Measurements from ENCODE around the gene KREMEN1.

Gene KREMEN1

GRCh38 chr22:29093501-29094300 lies 20.9 kb downstream of the KREMEN1 start:
- no peak for TF ChIP-seq CTCF (IDR thresholded peaks at IDR 0.05; ENCODE audit: low read depth, low read length)
- peak in 1 of 2 donors; percentile 75 for DNase-seq (ENCODE audit: low read depth in 2 of 2)
- H3K4me3 ChIP-seq (replicated peaks in 1 of 2; ENCODE audit: low read depth in 2 of 2, low read length in 2 of 2): no peak overlapping the region

- no peak overlapping the region for H3K4me3 ChIP-seq (replicated peaks in 1 of 2; ENCODE audit: low read depth in 2 of 2, low read length in 2 of 2)
- DNase-seq (ENCODE audit: low read depth in 2 of 2): no peak
- no peak for TF ChIP-seq CTCF (IDR thresholded peaks at IDR 0.05; ENCODE audit: low read depth, low read length)
Measured at GRCh38 chr22:29095459-29095858, 22.6 kb downstream of the KREMEN1 start.

- peak in 1 of 2 donors; percentile 8 for DNase-seq (ENCODE audit: low read depth in 2 of 2)
- no peak overlapping the region for H3K4me3 ChIP-seq (replicated peaks in 1 of 2; ENCODE audit: low read depth in 2 of 2, low read length in 2 of 2)
- no peak for TF ChIP-seq CTCF (IDR thresholded peaks at IDR 0.05; ENCODE audit: low read depth, low read length)
Measured at GRCh38 chr22:29096736-29097669, 24.2 kb downstream of the KREMEN1 start.

GRCh38 chr22:29098296-29098695 lies 25.5 kb downstream of the KREMEN1 start:
- H3K4me3 ChIP-seq (replicated peaks in 1 of 2; ENCODE audit: low read depth in 2 of 2, low read length in 2 of 2): no peak overlapping the region
- no peak for DNase-seq (ENCODE audit: low read depth in 2 of 2)
- no peak for TF ChIP-seq CTCF (IDR thresholded peaks at IDR 0.05; ENCODE audit: low read depth, low read length)

GRCh38 chr22:29102300-29102699 lies 29.5 kb downstream of the KREMEN1 start:
- no peak for DNase-seq (ENCODE audit: low read depth in 2 of 2)
- no peak for TF ChIP-seq CTCF (IDR thresholded peaks at IDR 0.05; ENCODE audit: low read depth, low read length)
- no peak overlapping the region for H3K4me3 ChIP-seq (replicated peaks in 1 of 2; ENCODE audit: low read depth in 2 of 2, low read length in 2 of 2)

- TF ChIP-seq CTCF (IDR thresholded peaks at IDR 0.05; ENCODE audit: low read depth, low read length): no peak
- no peak overlapping the region for H3K4me3 ChIP-seq (replicated peaks in 1 of 2; ENCODE audit: low read depth in 2 of 2, low read length in 2 of 2)
Measured at GRCh38 chr22:29103121-29103520, 30.3 kb downstream of the KREMEN1 start.

More at GRCh38 chr22:29103121-29103520, 30.3 kb downstream of the KREMEN1 start:
- no peak for DNase-seq (ENCODE audit: low read depth in 2 of 2)
